GM23248 (cell line): Measurements from ENCODE around the gene DNAI2. TPM values are rescaled to one million over a fixed set of nuclear protein-coding genes. Genes with fewer than 3 reads are reported as not detected.

Experiments used
- DNase-seq: peaks from one replicate; pipeline ENCODE4 v3.0.0-alpha.2; 2015
- H2AFZ ChIP-seq: fragments of 200-600 bp; sonication (generic); 2 replicates; pipeline ENCODE4 v1.6.1; 2016; ENCODE audit warnings: antibody characterized with exemption
- H3F3A ChIP-seq: fragments of 200-600 bp; sonication (generic); 2 replicates; pipeline ENCODE4 v1.6.1; 2016; ENCODE audit warnings: mild to moderate bottlenecking, antibody characterized with exemption, mixed run types; ENCODE audit not compliant: insufficient read depth
- H3K27ac ChIP-seq: fragments of 200-600 bp; sonication (generic); 2 replicates; pipeline ENCODE4 v1.5.1; 2016; ENCODE audit warnings: mild to moderate bottlenecking
- H3K27me3 ChIP-seq: fragments of 200-600 bp; sonication (generic); replicated peaks from 2 replicates; pipeline ENCODE4 v1.6.1; 2016; ENCODE audit warnings: mild to moderate bottlenecking; ENCODE audit not compliant: insufficient read depth
- H3K36me3 ChIP-seq: fragments of 200-600 bp; sonication (generic); 2 replicates; pipeline ENCODE4 v1.6.1; 2016; ENCODE audit warnings: low read depth, mild to moderate bottlenecking
- H3K4me1 ChIP-seq: fragments of 200-600 bp; sonication (generic); 2 replicates; pipeline ENCODE4 v1.6.1; 2016; ENCODE audit warnings: mild to moderate bottlenecking; ENCODE audit not compliant: insufficient read depth
- H3K4me2 ChIP-seq: fragments of 200-600 bp; sonication (generic); one replicate; pipeline ENCODE4 v1.6.1; 2016; ENCODE audit warnings: mild to moderate bottlenecking; ENCODE audit not compliant: unreplicated experiment
- H3K4me3 ChIP-seq: fragments of 200-600 bp; sonication (generic); 2 replicates; pipeline ENCODE4 v1.5.1; 2016; ENCODE audit warnings: mild to moderate bottlenecking
- H3K79me2 ChIP-seq: fragments of 200-600 bp; sonication (generic); 2 replicates; pipeline ENCODE4 v1.6.1; 2016; ENCODE audit warnings: mild to moderate bottlenecking; ENCODE audit not compliant: insufficient read depth
- H3K9ac ChIP-seq: fragments of 200-600 bp; sonication (generic); 2 replicates; pipeline ENCODE4 v1.6.1; 2016; ENCODE audit warnings: mild to moderate bottlenecking
- H3K9me2 ChIP-seq: fragments of 200-600 bp; sonication (generic); 2 replicates; pipeline ENCODE4 v1.6.1; 2016; ENCODE audit warnings: mixed run types, mild to moderate bottlenecking, moderate library complexity; ENCODE audit not compliant: insufficient read depth
- H3K9me3 ChIP-seq: fragments of 200-600 bp; sonication (generic); one replicate; pipeline ENCODE4 v1.6.1; 2017; ENCODE audit warnings: low read depth
- H4K20me1 ChIP-seq: fragments of 200-600 bp; sonication (generic); 2 replicates; pipeline ENCODE4 v1.6.0; 2016; ENCODE audit not compliant: insufficient read depth
- EZH2 ChIP-seq: fragments of 200-600 bp; sonication (generic); IDR thresholded peaks from 2 replicates; pipeline ENCODE4 v1.6.1; 2018; ENCODE audit warnings: antibody characterized with exemption, mild to moderate bottlenecking; ENCODE audit not compliant: insufficient read depth, poor library complexity, severe bottlenecking
- EZH2phosphoT487 ChIP-seq: fragments of 200-600 bp; sonication (generic); IDR thresholded peaks from 2 replicates; pipeline ENCODE4 v1.6.1; 2018; ENCODE audit warnings: antibody characterized with exemption, moderate library complexity, mild to moderate bottlenecking, low read depth; ENCODE audit not compliant: insufficient read depth
- WGBS, 2 experiments: methylation state at CpG; one replicate each; pipeline ENCODE4 v1.1.6; 2015 to 2017; ENCODE audit warnings: low lambda C conversion rate in 2 of 2, low coverage in 1 of 2; ENCODE audit errors: missing lambda C conversion rate in 2 of 2; 5-methylcytosine and 5-hydroxymethylcytosine counted together
- in situ Hi-C: fragments of 300-500 bp; cut with MboI; formaldehyde crosslinking; loops from 2 replicates; pipeline ENCODE4 v1.15.0; 2020
- polyA plus RNA-seq: library from polyadenylated mRNA; unstranded; fragments of >200 nt; fragmentation: Nextera tagmentation; extraction: Ambion mirVana; gene quantifications from 2 replicates; pipeline ENCODE4 v1.2.1, GENCODE V29; 2016
- total RNA-seq: library from RNA; depleted of rRNA; stranded (reverse); fragments of >200 nt; shearing (Covaris generic); gene quantifications from 2 replicates; pipeline ENCODE4 v1.2.3, GENCODE V29; 2014; rRNA removed

Gene DNAI2, protein sequence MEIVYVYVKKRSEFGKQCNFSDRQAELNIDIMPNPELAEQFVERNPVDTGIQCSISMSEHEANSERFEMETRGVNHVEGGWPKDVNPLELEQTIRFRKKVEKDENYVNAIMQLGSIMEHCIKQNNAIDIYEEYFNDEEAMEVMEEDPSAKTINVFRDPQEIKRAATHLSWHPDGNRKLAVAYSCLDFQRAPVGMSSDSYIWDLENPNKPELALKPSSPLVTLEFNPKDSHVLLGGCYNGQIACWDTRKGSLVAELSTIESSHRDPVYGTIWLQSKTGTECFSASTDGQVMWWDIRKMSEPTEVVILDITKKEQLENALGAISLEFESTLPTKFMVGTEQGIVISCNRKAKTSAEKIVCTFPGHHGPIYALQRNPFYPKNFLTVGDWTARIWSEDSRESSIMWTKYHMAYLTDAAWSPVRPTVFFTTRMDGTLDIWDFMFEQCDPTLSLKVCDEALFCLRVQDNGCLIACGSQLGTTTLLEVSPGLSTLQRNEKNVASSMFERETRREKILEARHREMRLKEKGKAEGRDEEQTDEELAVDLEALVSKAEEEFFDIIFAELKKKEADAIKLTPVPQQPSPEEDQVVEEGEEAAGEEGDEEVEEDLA
- total RNA-seq (not detected in 2 replicates), polyA plus RNA-seq (not detected in 2 replicates)

DNA sequence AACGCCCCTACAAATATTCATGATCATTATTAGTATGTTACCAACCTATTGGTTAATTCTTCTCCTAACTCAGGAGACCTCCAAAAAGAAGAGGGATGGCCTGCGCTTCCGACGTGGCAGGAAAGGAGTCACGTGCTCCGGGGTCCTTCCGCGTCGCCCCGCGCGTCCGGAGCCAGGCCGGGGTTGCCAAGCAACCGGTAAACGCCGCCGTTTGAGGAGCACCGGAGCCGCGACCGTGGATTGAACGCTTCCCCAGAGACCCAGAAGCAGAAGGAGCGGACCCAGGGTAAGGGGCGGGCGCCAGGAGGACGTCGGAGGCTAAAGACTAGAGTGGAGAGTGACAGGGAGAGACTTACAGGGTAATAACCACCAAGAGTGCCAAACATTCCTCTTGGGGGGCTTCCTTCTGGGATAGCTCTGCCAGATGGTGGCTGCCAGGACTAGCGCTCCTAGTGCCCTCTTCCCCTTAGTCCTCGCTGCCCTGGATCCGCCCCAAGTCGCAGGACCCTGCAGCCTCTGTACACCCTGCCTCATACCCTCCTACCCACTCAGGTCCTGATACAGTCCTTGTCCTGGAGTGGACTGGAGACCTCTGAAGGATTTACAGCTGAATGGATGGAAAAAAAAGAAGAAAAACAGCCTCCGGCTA lies at the start of gene DNAI2:
Gene DNAI2, plus strand, starts transcription at position 175 of the 649 bp plus-strand sequence. CDS start 7,584 bp downstream, outside the sequence.
- WGBS, 2 experiments: 15 to 16% methylated on average over 33 of the region's 33 CpGs
- Histone ChIP-seq H3K9me2 (no peaks in the 10 kb centered on the region), H3K9ac (no peak within 1 kb of the TSS), H3K9me3 (no peaks in the 10 kb centered on the region), H3K4me1 (no peaks in the 10 kb centered on the region), H3K27ac (no peak within 1 kb of the TSS), H3K4me3 (no peak within 1 kb of the TSS), H3F3A (no peaks in the 10 kb centered on the region), H3K36me3 (no peaks in the 10 kb centered on the region), H3K27me3 (peaks cover 36% of the 10 kb centered on the region), H3K79me2 (no peaks in the 10 kb centered on the region), H3K4me2 (no peak within 1 kb of the TSS), H4K20me1 (no peaks in the 10 kb centered on the region), H2AFZ (no peak within 1 kb of the TSS)
- TF ChIP-seq EZH2phosphoT487 (no peak), EZH2 (no peak)
- DNase-seq: no peak
- in situ Hi-C loops: no loop called here

DNA sequence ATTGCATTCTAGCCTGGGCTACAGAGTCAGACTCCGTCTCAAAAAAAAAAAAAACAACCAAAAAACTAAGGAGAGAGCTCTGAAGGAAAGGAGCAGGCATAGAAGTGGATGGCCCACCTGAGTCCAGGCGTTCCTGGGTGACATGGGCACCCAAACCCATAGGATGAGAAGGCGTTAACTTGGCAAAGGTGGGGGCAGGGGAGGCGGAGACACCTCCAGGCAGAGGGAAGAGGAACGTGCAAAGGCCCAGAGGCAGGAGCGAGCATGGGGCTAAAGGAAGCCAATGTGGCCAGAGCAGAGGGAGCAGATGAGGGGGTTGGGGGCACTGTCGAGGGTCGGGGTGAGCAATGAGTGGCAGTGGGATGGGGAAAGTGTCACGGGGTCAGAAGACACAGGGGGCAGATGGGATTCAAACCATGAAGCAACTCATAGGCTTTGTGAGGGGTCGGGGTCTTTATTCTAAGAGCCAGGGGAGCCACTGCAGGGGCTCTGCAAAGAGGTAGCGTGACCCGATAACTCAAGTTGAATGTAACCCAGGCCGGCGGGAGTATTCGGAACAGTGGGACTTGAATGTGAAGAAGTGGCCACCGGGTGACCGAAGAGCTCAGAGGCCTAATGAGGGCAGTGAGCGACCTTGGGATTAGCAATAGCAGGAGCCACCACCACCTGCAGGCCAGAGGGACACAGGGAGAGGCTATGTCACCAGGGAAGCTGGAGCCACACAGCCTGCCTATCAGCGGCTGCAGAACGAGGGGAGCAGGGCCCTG lies 48.9 kb upstream of the DNAI2 start:
- 79% methylated on average over 19 to 20 of the region's 20 CpGs for WGBS, 2 experiments
- in situ Hi-C loops: no loop called here

DNA sequence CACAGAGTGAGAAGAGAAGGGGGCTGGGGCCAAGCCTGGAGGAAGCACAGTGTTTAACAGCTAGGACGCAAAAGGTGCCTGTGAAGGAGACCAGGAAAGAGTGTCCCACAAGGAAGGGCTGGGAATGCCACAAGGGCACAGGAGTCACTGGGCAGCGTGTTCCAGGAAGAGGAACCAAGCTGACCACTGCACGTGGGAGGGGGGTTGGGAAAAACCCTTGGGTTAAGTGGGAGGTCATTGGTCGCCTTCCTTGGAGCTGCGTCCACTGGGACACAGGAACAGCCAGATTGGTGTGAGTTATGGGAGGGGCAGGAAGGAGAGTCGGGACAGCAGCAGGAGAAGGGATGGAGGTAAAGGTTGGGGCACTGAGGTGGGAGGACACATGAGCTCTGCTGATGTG lies 47.8 kb upstream of the DNAI2 start:
- WGBS, 2 experiments: 72 to 79% methylated on average over 6 of the region's 6 CpGs

More for the DNA sequence above, 48.9 kb upstream of the DNAI2 start:
- no peak overlapping the region for H3K9ac ChIP-seq
- H3K4me3 ChIP-seq: no peak overlapping the region
- no peak overlapping the region for H2AFZ ChIP-seq
- H3K36me3 ChIP-seq: no peaks in the 10 kb centered on the region
- TF ChIP-seq EZH2: no peak
- TF ChIP-seq EZH2phosphoT487: no peak
- no peaks in the 10 kb centered on the region for H3K79me2 ChIP-seq
- H3K4me2 ChIP-seq: no peak overlapping the region
- no peaks in the 10 kb centered on the region for H3K9me3 ChIP-seq
- H4K20me1 ChIP-seq: no peaks in the 10 kb centered on the region
- no peak for DNase-seq
- no peaks in the 10 kb centered on the region for H3K4me1 ChIP-seq
- H3K27ac ChIP-seq: no peak overlapping the region
- H3K9me2 ChIP-seq: no peaks in the 10 kb centered on the region
- no peaks in the 10 kb centered on the region for H3K27me3 ChIP-seq
- H3F3A ChIP-seq: no peaks in the 10 kb centered on the region

More for the DNA sequence above, 47.8 kb upstream of the DNAI2 start:
- Histone ChIP-seq H4K20me1 (no peaks in the 10 kb centered on the region), H3K36me3 (no peaks in the 10 kb centered on the region), H3K9me2 (no peaks in the 10 kb centered on the region), H3K9ac (no peak overlapping the region), H3K79me2 (no peaks in the 10 kb centered on the region), H3K27me3 (no peaks in the 10 kb centered on the region), H3K4me2 (no peak overlapping the region), H2AFZ (no peak overlapping the region), H3K27ac (no peak overlapping the region), H3F3A (no peaks in the 10 kb centered on the region), H3K4me3 (no peak overlapping the region), H3K4me1 (no peaks in the 10 kb centered on the region), H3K9me3 (no peaks in the 10 kb centered on the region)
- in situ Hi-C loops: no loop called here
- no peak for DNase-seq
- TF ChIP-seq EZH2phosphoT487: no peak
- TF ChIP-seq EZH2: no peak
